Vagina (tissue), 2 donors: ENCODE measurements around the gene TMPRSS7. TPM values are rescaled to one million over a fixed set of nuclear protein-coding genes. Genes with fewer than 3 reads are reported as not detected.

Experiments used
- DNase-seq, 2 donors: peaks; one replicate each; pipeline ENCODE4 v3.0.0-alpha.2; 2017; ENCODE audit errors: extremely low spot score in 2 of 2
- H3K27ac ChIP-seq: fragments of 200-600 bp; sonication (generic); one replicate; pipeline ENCODE4 v1.5.1; 2019
- H3K27me3 ChIP-seq: fragments of 200-600 bp; sonication (generic); one replicate; pipeline ENCODE4 v1.5.1; 2019
- H3K36me3 ChIP-seq, 2 donors: fragments of 200-600 bp; sonication (generic); one replicate each; pipeline ENCODE4 v1.5.1; 2017 to 2019
- H3K4me1 ChIP-seq: fragments of 200-600 bp; sonication (generic); one replicate; pipeline ENCODE4 v1.5.1; 2019
- H3K4me3 ChIP-seq, 2 donors: fragments of 200-600 bp; sonication (generic); 1 replicate in 1 of 2; 2 replicates in 1 of 2; pipeline ENCODE4 v1.5.1; 2016 to 2019
- H3K9me3 ChIP-seq: fragments of 200-600 bp; sonication (generic); one replicate; pipeline ENCODE4 v1.5.1; 2019
- CTCF ChIP-seq, 3 experiments: fragments of 450-650 bp in 2 of 3; fragments of 200-600 bp in 1 of 3; sonication (generic) in 1 of 3; IDR thresholded peaks; one replicate each; pipeline ENCODE4 v1.5.1; 2017 to 2019; ENCODE audit warnings: antibody characterized with exemption in 3 of 3, mild to moderate bottlenecking in 2 of 3, moderate library complexity in 2 of 3
- POLR2A ChIP-seq, 2 donors: fragments of 450-650 bp; IDR thresholded peaks; one replicate each; pipeline ENCODE4 v1.6.1; 2017; ENCODE audit warnings: antibody characterized with exemption in 2 of 2, mild to moderate bottlenecking in 2 of 2, moderate library complexity in 2 of 2
- POLR2AphosphoS5 ChIP-seq, 2 donors: sonication (generic); formaldehyde crosslinking; IDR thresholded peaks; one replicate each; pipeline ENCODE4 v1.9.0; 2017; ENCODE audit warnings: antibody characterized with exemption in 2 of 2, mild to moderate bottlenecking in 2 of 2, low read depth in 1 of 2; ENCODE audit not compliant: insufficient read depth in 1 of 2
- intact Hi-C: fragments of 100-400 bp; cut with DNase I; formaldehyde crosslinking; loops from one replicate; pipeline ENCODE4 v1.15.1; 2023
- total RNA-seq: library from RNA; depleted of rRNA; stranded (reverse); fragments of >200 nt; gene quantifications from one replicate; pipeline ENCODE4 v1.2.3, GENCODE V29; 2016

Gene TMPRSS7
- total RNA-seq, 1 donor from 2014 or later, result not detected

GRCh38 chr3:112084980-112085705, 50.6 kb downstream of the TMPRSS7 start:
- Histone ChIP-seq H3K27me3 (no peaks in the 10 kb centered on the region), H3K36me3 (no peaks in the 10 kb centered on the region), H3K4me3 (no peak overlapping the region), H3K27ac (no peak overlapping the region), H3K4me1 (peaks cover 23% of the 10 kb centered on the region), H3K9me3 (no peaks in the 10 kb centered on the region)
- TF ChIP-seq CTCF (IDR thresholded peaks at IDR 0.05) (no peak), POLR2AphosphoS5 (IDR thresholded peaks at IDR 0.05; ENCODE audit: insufficient read depth in 1 of 2, low read depth in 1 of 2) (no peak), POLR2A (IDR thresholded peaks at IDR 0.05) (no peak)
- DNase-seq, result no peak
- intact Hi-C loops, result no loop called here

GRCh38 chr3:112085735-112086075, 51.2 kb downstream of the TMPRSS7 start:
- H3K27ac ChIP-seq, result no peak overlapping the region
- H3K27me3 ChIP-seq, result no peaks in the 10 kb centered on the region
- no peaks in the 10 kb centered on the region for H3K9me3 ChIP-seq
- peak overlapping the region; percentile 56 to 58 for H3K4me3 ChIP-seq
- DNase-seq, result no peak
- intact Hi-C loops, result no loop called here
- TF ChIP-seq POLR2A (IDR thresholded peaks at IDR 0.05), result no peak
- TF ChIP-seq CTCF (IDR thresholded peaks at IDR 0.05), result no peak
- no peak for TF ChIP-seq POLR2AphosphoS5 (IDR thresholded peaks at IDR 0.05; ENCODE audit: insufficient read depth in 1 of 2, low read depth in 1 of 2)
- H3K36me3 ChIP-seq, result no peaks in the 10 kb centered on the region
- peaks cover 23% of the 10 kb centered on the region for H3K4me1 ChIP-seq

- Histone ChIP-seq H3K36me3 (no peaks in the 10 kb centered on the region), H3K27ac (peak within 1 kb of the TSS; percentile 75), H3K4me3 (peak within 1 kb of the TSS; percentile 56 to 58), H3K4me1 (peaks cover 23% of the 10 kb centered on the region), H3K27me3 (no peaks in the 10 kb centered on the region), H3K9me3 (no peaks in the 10 kb centered on the region)
- intact Hi-C loops, result no loop called here
- no peak for DNase-seq
- no peak for TF ChIP-seq POLR2A (IDR thresholded peaks at IDR 0.05)
- TF ChIP-seq CTCF (IDR thresholded peaks at IDR 0.05), result no peak
- peak in 1 of 2 donors; percentile 71 for TF ChIP-seq POLR2AphosphoS5 (IDR thresholded peaks at IDR 0.05; ENCODE audit: insufficient read depth in 1 of 2, low read depth in 1 of 2)
Observed at GRCh38 chr3:112086076-112086854, 51.7 kb downstream of the TMPRSS7 start, which contains the start of gene C3orf52. C3orf52 (plus strand) TSS chr3:112086389; CDS start chr3:112086408, 19 bp downstream.

- Histone ChIP-seq H3K27ac (peak overlapping the region; percentile 75), H3K4me1 (peaks cover 23% of the 10 kb centered on the region)
- intact Hi-C loops, result no loop called here
Observed at GRCh38 chr3:112086875-112087524, 52.5 kb downstream of the TMPRSS7 start.

GRCh38 chr3:112087746-112088145, 53.2 kb downstream of the TMPRSS7 start:
- no peak overlapping the region for H3K27ac ChIP-seq
- no peaks in the 10 kb centered on the region for H3K36me3 ChIP-seq
- no peaks in the 10 kb centered on the region for H3K27me3 ChIP-seq
- no peaks in the 10 kb centered on the region for H3K9me3 ChIP-seq
- DNase-seq, result no peak
- no peak for TF ChIP-seq CTCF (IDR thresholded peaks at IDR 0.05)
- TF ChIP-seq POLR2A (IDR thresholded peaks at IDR 0.05), result no peak
- TF ChIP-seq POLR2AphosphoS5 (IDR thresholded peaks at IDR 0.05; ENCODE audit: insufficient read depth in 1 of 2, low read depth in 1 of 2), result no peak
- peaks cover 23% of the 10 kb centered on the region for H3K4me1 ChIP-seq
- no peak overlapping the region for H3K4me3 ChIP-seq
- intact Hi-C loops, result no loop called here

More at GRCh38 chr3:112086875-112087524, 52.5 kb downstream of the TMPRSS7 start:
- TF ChIP-seq POLR2A (IDR thresholded peaks at IDR 0.05), result no peak
- H3K9me3 ChIP-seq, result no peaks in the 10 kb centered on the region
- peak overlapping the region; percentile 56 to 58 for H3K4me3 ChIP-seq
- no peaks in the 10 kb centered on the region for H3K36me3 ChIP-seq
- no peaks in the 10 kb centered on the region for H3K27me3 ChIP-seq
- DNase-seq, result no peak
